Measurements from ENCODE around the gene LHPP.

- TF ChIP-seq, protein P1, sequence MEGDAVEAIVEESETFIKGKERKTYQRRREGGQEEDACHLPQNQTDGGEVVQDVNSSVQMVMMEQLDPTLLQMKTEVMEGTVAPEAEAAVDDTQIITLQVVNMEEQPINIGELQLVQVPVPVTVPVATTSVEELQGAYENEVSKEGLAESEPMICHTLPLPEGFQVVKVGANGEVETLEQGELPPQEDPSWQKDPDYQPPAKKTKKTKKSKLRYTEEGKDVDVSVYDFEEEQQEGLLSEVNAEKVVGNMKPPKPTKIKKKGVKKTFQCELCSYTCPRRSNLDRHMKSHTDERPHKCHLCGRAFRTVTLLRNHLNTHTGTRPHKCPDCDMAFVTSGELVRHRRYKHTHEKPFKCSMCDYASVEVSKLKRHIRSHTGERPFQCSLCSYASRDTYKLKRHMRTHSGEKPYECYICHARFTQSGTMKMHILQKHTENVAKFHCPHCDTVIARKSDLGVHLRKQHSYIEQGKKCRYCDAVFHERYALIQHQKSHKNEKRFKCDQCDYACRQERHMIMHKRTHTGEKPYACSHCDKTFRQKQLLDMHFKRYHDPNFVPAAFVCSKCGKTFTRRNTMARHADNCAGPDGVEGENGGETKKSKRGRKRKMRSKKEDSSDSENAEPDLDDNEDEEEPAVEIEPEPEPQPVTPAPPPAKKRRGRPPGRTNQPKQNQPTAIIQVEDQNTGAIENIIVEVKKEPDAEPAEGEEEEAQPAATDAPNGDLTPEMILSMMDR (IDR thresholded peaks at IDR 0.05) = no peak
- TF ChIP-seq POLR2A (IDR thresholded peaks at IDR 0.05) = no peak
Measured at GRCh38 chr10:124522131-124522932, 60.7 kb downstream of the LHPP start.

Data from heart left ventricle (tissue), 13 donors.